Transverse colon (tissue), 4 donors: Measurements from ENCODE around the gene LRIT1. TPM values are rescaled to one million over a fixed set of nuclear protein-coding genes. Genes with fewer than 3 reads are reported as not detected.

Source experiments
- DNase-seq: peaks from one replicate; pipeline ENCODE4 v3.0.0-alpha.2; 2019
- H3K27ac ChIP-seq, 4 donors: fragments of 200-600 bp; sonication (generic); 2 replicates each; pipeline ENCODE4 v1.5.1; 2016 to 2018; ENCODE audit warnings: inconsistent platforms in 4 of 4
- H3K27me3 ChIP-seq: fragments of 200-600 bp; sonication (generic); 2 replicates; pipeline ENCODE4 v1.5.1; 2017; ENCODE audit warnings: inconsistent platforms
- H3K36me3 ChIP-seq, 4 donors: fragments of 200-600 bp; sonication (generic); 2 replicates each; pipeline ENCODE4 v1.5.1; 2017 to 2019; ENCODE audit warnings: inconsistent platforms in 4 of 4
- H3K4me1 ChIP-seq, 4 donors: fragments of 200-600 bp; sonication (generic); 2 replicates each; pipeline ENCODE4 v1.5.1; 2017 to 2020; ENCODE audit warnings: inconsistent platforms in 4 of 4
- H3K4me3 ChIP-seq, 4 donors: fragments of 200-600 bp; sonication (generic); 1 replicate in 1 of 4; 2 replicates in 3 of 4; pipeline versions ENCODE4 v1.5.1 to v1.6.1; 2017 to 2019; ENCODE audit warnings: inconsistent platforms in 4 of 4
- H3K9me3 ChIP-seq, 2 donors: fragments of 200-600 bp; sonication (generic); 2 replicates each; pipeline ENCODE4 v1.5.1; 2017 to 2019; ENCODE audit warnings: inconsistent platforms in 2 of 2
- EP300 ChIP-seq: sonication (generic); formaldehyde crosslinking; IDR thresholded peaks from one replicate; pipeline ENCODE4 v1.6.1; 2017; ENCODE audit warnings: antibody characterized with exemption, low read depth
- POLR2A ChIP-seq: fragments of 450-650 bp; IDR thresholded peaks from one replicate; pipeline ENCODE4 v1.6.1; 2016; ENCODE audit warnings: antibody characterized with exemption, mild to moderate bottlenecking, moderate library complexity
- POLR2AphosphoS5 ChIP-seq, 3 donors: sonication (generic); formaldehyde crosslinking; IDR thresholded peaks; one replicate each; pipeline ENCODE4 v1.6.1; 2016; ENCODE audit warnings: antibody characterized with exemption in 3 of 3
- WGBS, 2 donors: methylation state at CpG; one replicate each; pipeline ENCODE4 v1.1.5; 2018; ENCODE audit warnings: low coverage in 1 of 2; 5-methylcytosine and 5-hydroxymethylcytosine counted together
- in situ Hi-C, 4 donors: fragments of 200-750 bp; cut with MboI; loops; one replicate each; pipeline versions ENCODE4 v1.15.0 to v1.15.1; 2017; ENCODE audit warnings: low sequenced_read_pairs in 3 of 4, low pct_ligation_motif_present in 1 of 4, low pct_unique_long_range_greater_than_20kb in 1 of 4
- intact Hi-C: fragments of 100-400 bp; cut with DNase I; formaldehyde crosslinking; loops from one replicate; pipeline ENCODE4 v1.15.1; 2023; ENCODE audit warnings: low total_unique reads
- total RNA-seq, 4 donors: library from RNA; depleted of rRNA; stranded (reverse); fragments of >200 nt; gene quantifications; one replicate each; pipeline ENCODE4 v1.1.0, GENCODE V29; 2016
- TF ChIP-seq, protein P1 (sequence below), 5 experiments: fragments of 200-600 bp in 3 of 5; fragments of 450-650 bp in 2 of 5; sonication (generic) in 3 of 5; IDR thresholded peaks; 1 replicate in 2 of 5; 2 replicates in 3 of 5; pipeline ENCODE4 v1.5.1; 2016 to 2017; ENCODE audit warnings: antibody characterized with exemption in 5 of 5, inconsistent platforms in 3 of 5, mild to moderate bottlenecking in 2 of 5, moderate library complexity in 1 of 5

Gene LRIT1
- total RNA-seq, 4 donors from 2014 or later, result not detected

DNA sequence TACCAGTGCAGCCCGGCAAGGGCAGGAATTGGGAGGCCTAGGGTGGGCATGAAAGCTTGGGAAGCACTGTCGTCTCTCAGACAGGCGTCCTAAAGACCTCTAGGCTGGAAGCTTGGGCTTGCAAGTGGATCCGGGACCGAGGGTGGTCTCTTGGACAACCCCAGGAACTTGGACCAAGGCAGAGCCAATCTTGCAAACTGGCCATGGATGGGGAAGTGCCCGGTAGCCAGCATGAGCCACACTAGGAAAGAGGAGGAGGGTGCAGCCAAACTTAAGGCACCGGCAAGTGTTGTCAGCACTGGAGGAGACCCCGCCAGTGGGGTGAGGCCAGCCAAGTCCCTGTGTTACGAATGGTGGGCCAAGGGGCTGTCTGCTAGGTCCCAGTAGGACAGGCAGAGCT is 24.5 kb downstream of the LRIT1 start:
- 87% methylated on average over 9 of the region's 9 CpGs; no CpG with 5 or more reads in 1 of the 2 donors for WGBS, 2 donors
- H3K27ac ChIP-seq, result no peak overlapping the region
- no peaks in the 10 kb centered on the region for H3K9me3 ChIP-seq
- H3K4me3 ChIP-seq, result no peak overlapping the region
- intact Hi-C loops (no loop called here), in situ Hi-C loops (no loop called here)
- no peaks in the 10 kb centered on the region for H3K27me3 ChIP-seq
- no peak for DNase-seq
- H3K36me3 ChIP-seq, result no peaks in the 10 kb centered on the region
- no peak for TF ChIP-seq EP300
- TF ChIP-seq, protein P1, sequence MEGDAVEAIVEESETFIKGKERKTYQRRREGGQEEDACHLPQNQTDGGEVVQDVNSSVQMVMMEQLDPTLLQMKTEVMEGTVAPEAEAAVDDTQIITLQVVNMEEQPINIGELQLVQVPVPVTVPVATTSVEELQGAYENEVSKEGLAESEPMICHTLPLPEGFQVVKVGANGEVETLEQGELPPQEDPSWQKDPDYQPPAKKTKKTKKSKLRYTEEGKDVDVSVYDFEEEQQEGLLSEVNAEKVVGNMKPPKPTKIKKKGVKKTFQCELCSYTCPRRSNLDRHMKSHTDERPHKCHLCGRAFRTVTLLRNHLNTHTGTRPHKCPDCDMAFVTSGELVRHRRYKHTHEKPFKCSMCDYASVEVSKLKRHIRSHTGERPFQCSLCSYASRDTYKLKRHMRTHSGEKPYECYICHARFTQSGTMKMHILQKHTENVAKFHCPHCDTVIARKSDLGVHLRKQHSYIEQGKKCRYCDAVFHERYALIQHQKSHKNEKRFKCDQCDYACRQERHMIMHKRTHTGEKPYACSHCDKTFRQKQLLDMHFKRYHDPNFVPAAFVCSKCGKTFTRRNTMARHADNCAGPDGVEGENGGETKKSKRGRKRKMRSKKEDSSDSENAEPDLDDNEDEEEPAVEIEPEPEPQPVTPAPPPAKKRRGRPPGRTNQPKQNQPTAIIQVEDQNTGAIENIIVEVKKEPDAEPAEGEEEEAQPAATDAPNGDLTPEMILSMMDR (IDR thresholded peaks at IDR 0.05), result no peak
- no peak for TF ChIP-seq POLR2AphosphoS5 (IDR thresholded peaks at IDR 0.05)
- no peak for TF ChIP-seq POLR2A
- no peaks in the 10 kb centered on the region for H3K4me1 ChIP-seq

DNA sequence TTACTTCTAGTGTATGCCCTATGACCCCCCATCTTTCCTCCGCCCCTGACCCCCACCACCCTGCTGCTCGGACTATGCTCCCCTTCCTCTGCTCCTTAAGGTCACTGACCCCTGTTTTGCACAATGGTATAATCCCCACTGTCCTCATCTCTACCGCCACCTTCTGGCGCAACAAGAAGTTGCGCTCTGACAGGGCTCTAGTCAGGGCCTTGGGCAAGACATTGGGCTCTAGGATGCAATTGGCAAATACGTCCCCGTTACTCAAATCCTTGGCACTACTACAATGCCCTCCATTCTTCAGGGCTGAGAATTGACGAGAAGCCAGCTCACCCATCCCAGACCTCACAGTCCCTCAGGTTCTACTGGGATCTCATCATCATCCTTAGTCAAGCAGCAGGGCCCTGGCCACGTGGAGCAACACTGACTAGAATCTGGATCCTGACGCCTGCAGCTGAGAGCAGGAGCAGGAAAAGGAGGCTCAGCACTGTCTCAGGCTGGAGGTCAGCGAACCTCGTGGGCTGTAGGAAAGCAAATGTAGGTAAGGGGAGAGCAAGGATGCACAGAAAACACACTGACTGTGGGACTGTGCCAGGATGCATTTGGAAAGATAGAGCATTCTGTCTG is 26.6 kb downstream of the LRIT1 start:
- intact Hi-C loops (no loop called here), in situ Hi-C loops (no loop called here)
- WGBS, 2 donors, result 50 to 54% methylated on average over 3 to 12 of the region's 12 CpGs
- Histone ChIP-seq H3K4me3 (no peak overlapping the region), H3K27ac (no peak overlapping the region), H3K27me3 (no peaks in the 10 kb centered on the region), H3K4me1 (no peaks in the 10 kb centered on the region), H3K9me3 (no peaks in the 10 kb centered on the region), H3K36me3 (no peaks in the 10 kb centered on the region)
- DNase-seq, result peak; percentile 36
- TF ChIP-seq, protein P1 (IDR thresholded peaks at IDR 0.05), result peak in 4 of 5 experiments; percentile 29 to 60 (median 40)
- TF ChIP-seq POLR2AphosphoS5 (IDR thresholded peaks at IDR 0.05) (no peak), EP300 (no peak)

DNA sequence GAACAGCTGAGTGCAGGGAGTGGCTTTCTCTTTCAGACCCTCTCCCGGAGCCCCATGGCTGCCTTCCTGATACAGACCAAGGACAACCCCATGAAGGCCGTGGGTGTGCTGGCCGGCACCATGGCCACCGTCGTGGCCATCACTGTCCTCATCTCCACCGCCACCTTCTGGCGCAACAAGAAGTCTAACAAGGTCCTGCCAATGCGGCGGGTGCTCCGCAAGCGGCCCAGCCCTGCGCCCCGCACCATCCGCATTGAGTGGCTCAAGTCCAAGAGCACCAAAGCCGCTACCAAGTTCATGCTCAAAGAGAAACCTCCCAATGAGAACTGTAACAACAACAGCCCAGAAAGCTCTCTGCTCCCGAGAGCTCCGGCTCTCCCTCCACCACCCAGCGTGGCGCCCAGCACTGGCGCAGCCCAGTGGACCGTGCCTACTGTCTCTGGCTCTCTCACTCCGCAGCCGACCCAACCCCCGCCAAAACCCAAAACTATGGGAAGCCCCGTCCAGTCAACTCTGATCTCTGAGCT is 27.2 kb downstream of the LRIT1 start:
- Histone ChIP-seq H3K27ac (no peak overlapping the region), H3K27me3 (no peaks in the 10 kb centered on the region), H3K4me3 (no peak overlapping the region), H3K9me3 (no peaks in the 10 kb centered on the region), H3K36me3 (no peaks in the 10 kb centered on the region), H3K4me1 (no peaks in the 10 kb centered on the region)
- in situ Hi-C loops, result no loop called here
- TF ChIP-seq POLR2AphosphoS5 (IDR thresholded peaks at IDR 0.05) (no peak), POLR2A (no peak), EP300 (no peak)
- TF ChIP-seq, protein P1 (IDR thresholded peaks at IDR 0.05), result no peak
- no peak for DNase-seq
- intact Hi-C loops, result no loop called here
- WGBS, 2 donors, result 84% methylated on average over 24 of the region's 25 CpGs; no CpG with 5 or more reads in 1 of the 2 donors

DNA sequence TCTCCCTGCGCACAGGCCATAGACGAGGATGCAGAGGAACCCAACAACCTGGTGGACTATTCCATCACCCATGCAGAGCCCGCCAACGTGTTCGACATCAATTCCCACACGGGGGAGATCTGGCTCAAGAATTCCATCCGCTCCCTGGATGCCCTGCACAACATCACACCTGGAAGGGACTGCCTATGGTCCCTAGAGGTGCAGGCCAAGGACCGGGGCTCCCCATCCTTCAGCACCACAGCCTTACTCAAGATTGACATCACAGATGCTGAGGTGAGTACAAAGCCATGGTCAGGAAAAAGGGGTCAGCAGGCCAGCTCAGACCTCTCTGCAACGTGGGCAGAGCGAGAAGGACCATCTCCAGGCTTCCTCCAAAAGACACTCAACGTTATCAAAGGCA is 28.3 kb downstream of the LRIT1 start:
- Histone ChIP-seq H3K4me3 (no peak overlapping the region), H3K4me1 (no peaks in the 10 kb centered on the region), H3K36me3 (no peaks in the 10 kb centered on the region), H3K27ac (no peak overlapping the region), H3K9me3 (no peaks in the 10 kb centered on the region), H3K27me3 (no peaks in the 10 kb centered on the region)
- intact Hi-C loops (no loop called here), in situ Hi-C loops (no loop called here)
- TF ChIP-seq, protein P1 (IDR thresholded peaks at IDR 0.05), result no peak
- no peak for TF ChIP-seq EP300
- TF ChIP-seq POLR2A, result no peak
- TF ChIP-seq POLR2AphosphoS5 (IDR thresholded peaks at IDR 0.05), result no peak
- WGBS, 2 donors, result 84 to 100% methylated on average over 1 to 11 of the region's 11 CpGs
- no peak for DNase-seq
